Measurements from ENCODE around the gene LRSAM1. TPM values are rescaled to one million over a fixed set of nuclear protein-coding genes. Genes with fewer than 3 reads are reported as not detected.
A peak's percentile ranks its signal among the peaks of the same experiment; 100 is the strongest.

LRSAM1 gene
- total RNA-seq, 1 donor, result 12.3 TPM

DNA sequence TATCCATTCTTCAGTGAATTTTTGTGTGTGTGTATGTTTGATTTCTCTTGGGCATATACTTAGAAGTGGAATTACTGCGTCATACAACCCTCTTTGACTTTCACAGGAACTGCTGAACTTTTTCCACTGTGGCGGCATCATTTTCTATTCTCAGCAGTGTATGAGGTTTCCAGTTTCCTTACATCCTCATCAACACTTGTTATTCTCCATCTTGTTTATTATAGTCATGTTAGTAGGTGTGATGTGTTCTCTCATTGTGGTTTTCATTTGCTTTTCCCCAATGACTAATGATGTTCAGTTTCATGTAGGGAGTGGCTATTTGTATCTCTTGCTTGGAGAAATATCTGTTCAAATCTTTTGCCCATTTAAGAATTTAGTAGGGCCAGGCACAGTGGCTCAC lies 24.6 kb upstream of the LRSAM1 start:
- Histone ChIP-seq H3K27ac (ENCODE audit: low read depth, low read length) (no peak overlapping the region), H2AFZ (ENCODE audit: low read length) (no peak overlapping the region), H3K4me1 (ENCODE audit: insufficient read depth, low read length) (peaks cover 27% of the 10 kb centered on the region), H3K79me2 (ENCODE audit: insufficient read depth, low read length) (peaks cover 67% of the 10 kb centered on the region), H3K27me3 (ENCODE audit: insufficient read depth, low read length) (no peaks in the 10 kb centered on the region), H3K9me3 (ENCODE audit: low read depth, low read length) (no peaks in the 10 kb centered on the region), H3K4me2 (ENCODE audit: insufficient read depth, low read length) (no peak overlapping the region), H4K20me1 (ENCODE audit: insufficient read depth, low read length) (peaks cover 9% of the 10 kb centered on the region), H3K36me3 (ENCODE audit: insufficient read depth, low read length) (peaks cover 27% of the 10 kb centered on the region), H3K4me3 (ENCODE audit: insufficient read depth, low read length) (no peak overlapping the region)
- DNase-seq (ENCODE audit: insufficient read length, low spot score, missing footprints), result no peak
- TF ChIP-seq, protein P1, sequence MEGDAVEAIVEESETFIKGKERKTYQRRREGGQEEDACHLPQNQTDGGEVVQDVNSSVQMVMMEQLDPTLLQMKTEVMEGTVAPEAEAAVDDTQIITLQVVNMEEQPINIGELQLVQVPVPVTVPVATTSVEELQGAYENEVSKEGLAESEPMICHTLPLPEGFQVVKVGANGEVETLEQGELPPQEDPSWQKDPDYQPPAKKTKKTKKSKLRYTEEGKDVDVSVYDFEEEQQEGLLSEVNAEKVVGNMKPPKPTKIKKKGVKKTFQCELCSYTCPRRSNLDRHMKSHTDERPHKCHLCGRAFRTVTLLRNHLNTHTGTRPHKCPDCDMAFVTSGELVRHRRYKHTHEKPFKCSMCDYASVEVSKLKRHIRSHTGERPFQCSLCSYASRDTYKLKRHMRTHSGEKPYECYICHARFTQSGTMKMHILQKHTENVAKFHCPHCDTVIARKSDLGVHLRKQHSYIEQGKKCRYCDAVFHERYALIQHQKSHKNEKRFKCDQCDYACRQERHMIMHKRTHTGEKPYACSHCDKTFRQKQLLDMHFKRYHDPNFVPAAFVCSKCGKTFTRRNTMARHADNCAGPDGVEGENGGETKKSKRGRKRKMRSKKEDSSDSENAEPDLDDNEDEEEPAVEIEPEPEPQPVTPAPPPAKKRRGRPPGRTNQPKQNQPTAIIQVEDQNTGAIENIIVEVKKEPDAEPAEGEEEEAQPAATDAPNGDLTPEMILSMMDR (IDR thresholded peaks at IDR 0.05; ENCODE audit: extremely low read depth, low read depth, low read length), result no peak

DNA sequence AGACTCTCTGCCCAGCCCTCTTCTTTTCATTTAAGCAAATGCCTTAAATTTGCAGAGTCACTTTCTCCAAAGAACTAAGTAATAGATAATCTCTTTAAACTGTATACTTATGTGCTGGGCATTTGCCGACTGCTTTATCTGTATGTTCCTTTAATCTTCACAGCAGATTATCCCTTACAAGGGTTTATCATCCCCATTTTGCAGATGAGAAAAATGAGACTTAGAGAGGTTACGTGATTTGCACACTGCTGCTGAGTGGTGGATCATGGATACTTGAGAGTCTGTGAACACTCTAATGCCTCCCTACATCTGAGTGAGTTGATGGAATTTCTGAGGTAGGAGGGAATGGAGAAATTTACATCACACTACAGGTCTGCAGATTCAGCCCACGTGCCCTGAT lies 23.0 kb upstream of the LRSAM1 start:
- no peak overlapping the region for H2AFZ ChIP-seq (ENCODE audit: low read length)
- H3K27me3 ChIP-seq (ENCODE audit: insufficient read depth, low read length), result no peaks in the 10 kb centered on the region
- H3K9me3 ChIP-seq (ENCODE audit: low read depth, low read length), result no peaks in the 10 kb centered on the region
- H3K4me1 ChIP-seq (ENCODE audit: insufficient read depth, low read length), result peaks cover 15% of the 10 kb centered on the region
- TF ChIP-seq, protein P1 (IDR thresholded peaks at IDR 0.05; ENCODE audit: extremely low read depth, low read depth, low read length), result no peak
- H3K36me3 ChIP-seq (ENCODE audit: insufficient read depth, low read length), result peaks cover 32% of the 10 kb centered on the region
- H3K4me3 ChIP-seq (ENCODE audit: insufficient read depth, low read length), result no peak overlapping the region
- DNase-seq (ENCODE audit: insufficient read length, low spot score, missing footprints), result no peak
- no peak overlapping the region for H3K4me2 ChIP-seq (ENCODE audit: insufficient read depth, low read length)
- H4K20me1 ChIP-seq (ENCODE audit: insufficient read depth, low read length), result peaks cover 14% of the 10 kb centered on the region
- H3K79me2 ChIP-seq (ENCODE audit: insufficient read depth, low read length), result peaks cover 57% of the 10 kb centered on the region
- no peak overlapping the region for H3K27ac ChIP-seq (ENCODE audit: low read depth, low read length)

DNA sequence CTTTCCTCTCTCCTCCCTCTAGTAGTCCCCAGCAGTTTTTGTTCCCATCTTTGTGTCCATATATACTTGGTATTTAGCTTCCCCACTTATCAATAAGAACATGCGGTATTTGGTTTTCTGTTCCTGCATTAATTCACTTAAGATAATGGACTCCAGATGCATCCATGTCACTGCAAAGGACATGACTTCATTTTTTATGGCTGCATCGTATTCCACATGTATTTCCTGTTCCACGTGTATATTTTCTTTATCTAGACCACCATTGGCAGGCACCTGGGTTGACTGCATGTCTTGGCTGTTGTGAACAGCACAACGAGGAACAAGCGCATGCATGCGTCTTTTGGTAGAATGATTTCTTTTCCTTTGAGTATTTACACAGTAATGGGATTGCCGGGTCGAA lies 20.9 kb upstream of the LRSAM1 start:
- no peak overlapping the region for H3K4me2 ChIP-seq (ENCODE audit: insufficient read depth, low read length)
- H3K4me1 ChIP-seq (ENCODE audit: insufficient read depth, low read length), result peaks cover 6% of the 10 kb centered on the region
- peaks cover 46% of the 10 kb centered on the region for H3K79me2 ChIP-seq (ENCODE audit: insufficient read depth, low read length)
- TF ChIP-seq, protein P1 (IDR thresholded peaks at IDR 0.05; ENCODE audit: extremely low read depth, low read depth, low read length), result no peak
- peaks cover 14% of the 10 kb centered on the region for H4K20me1 ChIP-seq (ENCODE audit: insufficient read depth, low read length)
- no peak overlapping the region for H3K27ac ChIP-seq (ENCODE audit: low read depth, low read length)
- H3K36me3 ChIP-seq (ENCODE audit: insufficient read depth, low read length), result peaks cover 51% of the 10 kb centered on the region
- H3K9me3 ChIP-seq (ENCODE audit: low read depth, low read length), result no peaks in the 10 kb centered on the region
- H3K27me3 ChIP-seq (ENCODE audit: insufficient read depth, low read length), result no peaks in the 10 kb centered on the region
- no peak overlapping the region for H3K4me3 ChIP-seq (ENCODE audit: insufficient read depth, low read length)
- no peak for DNase-seq (ENCODE audit: insufficient read length, low spot score, missing footprints)
- H2AFZ ChIP-seq (ENCODE audit: low read length), result no peak overlapping the region

DNA sequence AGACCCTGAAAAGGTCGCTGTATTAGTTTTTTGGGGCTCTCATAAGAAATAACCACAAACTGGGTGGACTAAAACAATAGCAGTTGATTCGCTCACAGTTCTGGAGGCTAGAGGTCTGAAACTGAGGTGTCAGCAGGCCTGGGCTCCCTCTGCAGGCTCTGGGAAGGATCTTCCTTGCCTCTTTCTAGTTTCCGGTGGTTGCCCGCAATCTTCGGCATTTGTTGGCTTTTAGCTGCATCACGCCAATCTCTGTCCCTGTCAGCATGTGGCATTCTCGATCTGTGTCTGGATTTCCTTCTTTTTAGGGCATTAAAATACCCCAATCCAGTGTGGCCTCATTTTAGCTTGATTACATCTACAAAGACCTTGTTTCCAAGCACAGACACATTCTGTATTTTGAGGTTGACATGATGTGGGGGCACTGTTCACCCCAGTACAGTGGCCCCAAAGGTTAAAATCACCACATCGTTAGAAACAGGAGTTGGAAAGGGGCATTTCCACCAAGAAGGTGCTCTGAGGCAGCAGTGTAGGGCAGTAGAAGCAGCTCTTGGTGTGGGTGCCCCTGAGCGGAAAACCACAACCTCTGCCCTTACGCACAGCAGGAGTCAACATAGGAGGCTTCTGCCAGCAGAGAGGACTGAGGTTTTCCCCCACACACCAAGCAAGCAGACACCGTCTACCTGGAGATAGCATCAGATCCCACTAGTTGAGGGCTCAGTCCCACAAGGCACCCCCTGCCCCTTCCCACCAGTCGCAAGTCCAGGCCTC lies 13.6 kb upstream of the LRSAM1 start:
- H3K4me2 ChIP-seq (ENCODE audit: insufficient read depth, low read length), result no peak overlapping the region
- peaks cover 3% of the 10 kb centered on the region for H3K79me2 ChIP-seq (ENCODE audit: insufficient read depth, low read length)
- TF ChIP-seq, protein P1 (IDR thresholded peaks at IDR 0.05; ENCODE audit: extremely low read depth, low read depth, low read length), result no peak
- no peaks in the 10 kb centered on the region for H3K9me3 ChIP-seq (ENCODE audit: low read depth, low read length)
- no peak overlapping the region for H2AFZ ChIP-seq (ENCODE audit: low read length)
- no peak overlapping the region for H3K27ac ChIP-seq (ENCODE audit: low read depth, low read length)
- no peak overlapping the region for H3K4me3 ChIP-seq (ENCODE audit: insufficient read depth, low read length)
- H4K20me1 ChIP-seq (ENCODE audit: insufficient read depth, low read length), result peaks cover 5% of the 10 kb centered on the region
- peaks cover 84% of the 10 kb centered on the region for H3K36me3 ChIP-seq (ENCODE audit: insufficient read depth, low read length)
- H3K4me1 ChIP-seq (ENCODE audit: insufficient read depth, low read length), result no peaks in the 10 kb centered on the region
- DNase-seq (ENCODE audit: insufficient read length, low spot score, missing footprints), result peak; percentile 46
- no peaks in the 10 kb centered on the region for H3K27me3 ChIP-seq (ENCODE audit: insufficient read depth, low read length)

Measured in osteoblast (primary cell).